ENCODE results near the gene PAPPA.

Gene PAPPA

DNA sequence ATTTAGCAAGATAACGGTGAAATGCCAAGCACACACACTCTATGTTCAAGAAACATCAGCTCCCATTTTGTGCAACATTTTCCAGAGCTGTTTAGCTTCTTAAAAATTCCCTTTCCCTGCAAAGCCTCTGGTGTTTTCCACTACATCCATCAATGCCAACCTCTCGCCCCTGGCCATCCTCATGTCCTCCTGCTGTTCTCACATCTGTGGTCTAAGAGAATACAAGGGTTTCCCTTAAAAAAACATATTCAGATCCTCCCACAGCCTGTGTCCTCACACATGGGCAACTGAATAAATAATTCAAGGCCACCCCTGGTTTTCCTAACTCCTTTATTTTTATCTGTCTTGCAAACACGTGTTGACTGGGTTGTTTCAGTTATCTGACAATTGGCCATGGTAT, 70.3 kb downstream of the PAPPA start:
- Histone ChIP-seq H3K4me3 (no peak overlapping the region), H3K27me3 (no peaks in the 10 kb centered on the region), H3K36me3 (peaks cover 0 to 4% (median 0%) of the 10 kb centered on the region in 3 donors), H3K27ac (no peak overlapping the region), H3K9me3 (no peaks in the 10 kb centered on the region), H3K4me1 (no peaks in the 10 kb centered on the region)
- no peak for DNase-seq
- TF ChIP-seq, protein P1, sequence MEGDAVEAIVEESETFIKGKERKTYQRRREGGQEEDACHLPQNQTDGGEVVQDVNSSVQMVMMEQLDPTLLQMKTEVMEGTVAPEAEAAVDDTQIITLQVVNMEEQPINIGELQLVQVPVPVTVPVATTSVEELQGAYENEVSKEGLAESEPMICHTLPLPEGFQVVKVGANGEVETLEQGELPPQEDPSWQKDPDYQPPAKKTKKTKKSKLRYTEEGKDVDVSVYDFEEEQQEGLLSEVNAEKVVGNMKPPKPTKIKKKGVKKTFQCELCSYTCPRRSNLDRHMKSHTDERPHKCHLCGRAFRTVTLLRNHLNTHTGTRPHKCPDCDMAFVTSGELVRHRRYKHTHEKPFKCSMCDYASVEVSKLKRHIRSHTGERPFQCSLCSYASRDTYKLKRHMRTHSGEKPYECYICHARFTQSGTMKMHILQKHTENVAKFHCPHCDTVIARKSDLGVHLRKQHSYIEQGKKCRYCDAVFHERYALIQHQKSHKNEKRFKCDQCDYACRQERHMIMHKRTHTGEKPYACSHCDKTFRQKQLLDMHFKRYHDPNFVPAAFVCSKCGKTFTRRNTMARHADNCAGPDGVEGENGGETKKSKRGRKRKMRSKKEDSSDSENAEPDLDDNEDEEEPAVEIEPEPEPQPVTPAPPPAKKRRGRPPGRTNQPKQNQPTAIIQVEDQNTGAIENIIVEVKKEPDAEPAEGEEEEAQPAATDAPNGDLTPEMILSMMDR (IDR thresholded peaks at IDR 0.05) = no peak
- intact Hi-C loops (cut with DNase I; ENCODE audit: low total_unique reads) = no loop called here

DNA sequence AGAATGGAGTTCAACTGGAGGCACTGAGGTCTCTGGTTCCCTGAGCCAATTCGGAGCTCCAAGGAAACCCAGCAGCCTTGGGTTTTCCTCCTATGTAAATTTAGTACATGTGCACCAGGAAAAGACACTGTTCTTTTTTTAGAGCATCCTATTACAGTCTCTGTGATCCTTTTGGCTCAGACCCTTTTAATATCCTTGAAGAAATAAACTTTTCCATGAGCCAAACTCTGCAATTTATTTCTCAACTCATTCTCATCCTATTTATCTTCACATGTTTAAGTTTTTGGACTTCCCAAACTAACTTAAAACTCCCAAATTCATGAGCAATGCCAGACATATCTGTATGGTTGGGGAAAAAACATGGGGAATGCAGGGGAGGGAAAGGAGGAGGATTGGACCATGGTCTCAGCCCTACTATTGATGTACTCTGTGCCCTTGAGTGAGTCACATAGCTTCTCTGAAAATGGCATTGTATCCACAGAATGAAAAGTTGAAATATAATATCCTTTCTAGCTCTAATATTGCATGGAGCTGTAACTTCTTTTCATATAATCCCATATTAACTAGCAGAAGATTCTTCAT, 76.6 kb downstream of the PAPPA start:
- peaks cover 0 to 12% (median 4%) of the 10 kb centered on the region in 4 donors for H3K4me1 ChIP-seq
- TF ChIP-seq, protein P1 (IDR thresholded peaks at IDR 0.05) = no peak
- no peak for DNase-seq
- no peaks in the 10 kb centered on the region for H3K27me3 ChIP-seq
- H3K9me3 ChIP-seq = no peaks in the 10 kb centered on the region
- H3K36me3 ChIP-seq = peaks cover 0 to 4% (median 0%) of the 10 kb centered on the region in 3 donors
- intact Hi-C loops (cut with DNase I; ENCODE audit: low total_unique reads) = no loop called here
- H3K4me3 ChIP-seq = no peak overlapping the region
- no peak overlapping the region for H3K27ac ChIP-seq

DNA sequence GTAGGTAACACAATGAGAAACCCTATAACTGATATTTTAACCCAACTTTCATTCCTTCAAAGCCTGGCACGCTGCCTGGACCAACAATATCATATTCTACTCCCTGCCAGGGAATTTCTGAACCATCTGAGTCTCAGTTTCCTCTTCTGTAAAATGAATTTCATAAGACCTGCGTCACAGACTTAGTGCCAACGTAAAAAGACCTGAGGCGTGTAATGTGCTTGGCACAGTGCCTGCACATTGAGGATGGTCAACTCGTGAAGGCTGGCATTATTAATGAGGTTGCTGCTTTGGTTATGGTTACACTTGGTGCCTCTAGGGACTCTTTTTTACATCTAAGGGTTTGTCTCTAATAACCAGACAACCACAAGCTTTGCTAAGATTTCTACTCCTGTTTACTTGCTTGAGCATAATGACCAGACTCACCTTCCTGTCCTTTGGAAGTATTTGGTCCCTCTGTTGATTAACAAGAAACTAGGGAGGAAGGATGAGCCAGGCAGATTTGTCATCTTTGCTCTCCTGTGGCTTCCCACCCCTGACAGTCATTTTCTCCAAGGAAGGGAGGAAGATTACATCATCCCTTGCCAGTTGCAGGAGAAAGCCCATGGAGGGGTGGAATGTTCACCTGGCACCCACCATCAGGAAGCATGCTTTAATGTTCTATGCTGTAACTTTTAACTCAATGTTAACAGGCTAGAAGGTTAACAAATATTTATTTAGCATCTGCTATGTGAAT, 79.0 kb downstream of the PAPPA start:
- no peak overlapping the region for H3K27ac ChIP-seq

DNA sequence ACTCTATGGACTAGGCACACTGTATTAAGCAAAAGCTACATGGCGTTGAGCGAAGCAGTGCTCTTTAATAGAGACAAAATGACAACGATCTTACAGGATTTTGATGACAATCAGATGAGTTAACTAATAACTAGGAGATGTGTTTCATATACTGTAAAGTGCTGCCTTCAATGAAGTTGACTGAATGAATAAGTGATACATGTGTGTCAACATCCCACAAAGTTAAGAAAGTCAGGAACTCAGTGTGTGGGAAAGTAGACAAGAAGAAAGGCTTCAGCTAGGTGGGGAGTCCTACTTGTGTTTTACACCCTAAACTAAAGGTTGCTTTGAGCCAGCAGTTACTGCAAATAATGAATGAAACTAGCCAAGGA, 79.6 kb downstream of the PAPPA start:
- intact Hi-C loops (cut with DNase I; ENCODE audit: low total_unique reads) = no loop called here
- H3K4me3 ChIP-seq = no peak overlapping the region
- H3K27me3 ChIP-seq = no peaks in the 10 kb centered on the region
- TF ChIP-seq, protein P1 (IDR thresholded peaks at IDR 0.05) = no peak
- no peak for DNase-seq
- peaks cover 0 to 13% (median 4%) of the 10 kb centered on the region in 4 donors for H3K4me1 ChIP-seq
- no peaks in the 10 kb centered on the region for H3K9me3 ChIP-seq
- H3K36me3 ChIP-seq = no peaks in the 10 kb centered on the region
- H3K27ac ChIP-seq = no peak overlapping the region

More for the DNA sequence above, 79.0 kb downstream of the PAPPA start:
- Histone ChIP-seq H3K4me1 (peaks cover 0 to 12% (median 4%) of the 10 kb centered on the region in 4 donors), H3K36me3 (no peaks in the 10 kb centered on the region), H3K4me3 (no peak overlapping the region), H3K9me3 (no peaks in the 10 kb centered on the region), H3K27me3 (no peaks in the 10 kb centered on the region)
- intact Hi-C loops (cut with DNase I; ENCODE audit: low total_unique reads) = no loop called here
- TF ChIP-seq, protein P1 (IDR thresholded peaks at IDR 0.05) = no peak
- DNase-seq = no peak

DNA sequence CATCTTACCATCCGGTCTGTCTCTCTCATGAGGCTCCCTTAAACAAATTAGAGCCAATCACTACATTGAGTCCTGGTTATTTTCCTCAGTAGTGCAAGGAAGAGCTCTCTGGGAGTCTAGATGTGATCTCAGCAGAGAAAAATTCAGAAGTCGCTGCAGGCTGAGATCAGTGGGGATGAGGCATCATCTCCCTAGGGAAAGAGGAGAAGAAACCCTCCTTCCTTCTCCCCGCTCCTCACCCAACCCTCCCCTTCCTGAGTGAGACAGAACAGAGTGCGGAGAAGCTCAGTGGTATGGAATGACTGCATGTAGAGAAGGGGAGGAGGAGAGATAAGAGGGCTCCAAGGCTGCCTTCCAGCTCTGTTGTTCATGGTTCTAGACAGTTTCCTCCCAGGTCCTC, 80.5 kb downstream of the PAPPA start:
- H3K4me1 ChIP-seq = peaks cover 0 to 23% (median 4%) of the 10 kb centered on the region in 4 donors
- DNase-seq = no peak
- H3K36me3 ChIP-seq = no peaks in the 10 kb centered on the region
- no peak overlapping the region for H3K4me3 ChIP-seq
- no peak overlapping the region for H3K27ac ChIP-seq
- H3K27me3 ChIP-seq = no peaks in the 10 kb centered on the region
- TF ChIP-seq, protein P1 (IDR thresholded peaks at IDR 0.05) = no peak
- no peaks in the 10 kb centered on the region for H3K9me3 ChIP-seq
- intact Hi-C loops (cut with DNase I; ENCODE audit: low total_unique reads) = no loop called here
